Measurements from ENCODE around the gene NUP210L. TPM values are rescaled to one million over a fixed set of nuclear protein-coding genes. Genes with fewer than 3 reads are reported as not detected.

NUP210L gene
- total RNA-seq, 1 donor from 2014 or later, result not detected

- no peaks in the 10 kb centered on the region for H3K27me3 Mint-ChIP-seq (ENCODE audit: low read depth, unreplicated experiment)
- Histone ChIP-seq H3K9me3 (ENCODE audit: insufficient read depth, low read depth, low read length) (no peaks in the 10 kb centered on the region), H4K20me1 (ENCODE audit: insufficient read depth, low read length) (peaks cover 11% of the 10 kb centered on the region), H3K27me3 (ENCODE audit: insufficient read depth, low read length) (no peaks in the 10 kb centered on the region), H2AFZ (ENCODE audit: low read depth, low read length) (peak within 1 kb of the TSS; percentile 67), H3K36me3 (ENCODE audit: insufficient read depth, low read length) (peaks cover 11% of the 10 kb centered on the region), H3K4me3 (ENCODE audit: insufficient read depth, low read depth, low read length) (peak within 1 kb of the TSS; percentile 78), H3K4me1 (ENCODE audit: insufficient read depth, low read length) (peaks cover 9% of the 10 kb centered on the region), H3K79me2 (ENCODE audit: insufficient read depth, low read length) (peaks cover 26% of the 10 kb centered on the region), H3K27ac (ENCODE audit: low read depth, low read length) (peak within 1 kb of the TSS; percentile 47), H3K4me2 (ENCODE audit: low read length) (peak within 1 kb of the TSS; percentile 96), H3K9ac (ENCODE audit: low read length) (peak within 1 kb of the TSS; percentile 85)
- H3K36me3 Mint-ChIP-seq (ENCODE audit: low read depth, unreplicated experiment), result peaks cover 13% of the 10 kb centered on the region
- H3K27ac Mint-ChIP-seq (ENCODE audit: unreplicated experiment), result peak within 1 kb of the TSS; percentile 82
- H3K4me1 Mint-ChIP-seq (ENCODE audit: low read depth, unreplicated experiment), result peaks cover 6% of the 10 kb centered on the region
- FAIRE-seq (no peak), DNase-seq (ENCODE audit: low read depth) (peak; percentile 36)
- H3K9me3 Mint-ChIP-seq (ENCODE audit: unreplicated experiment), result no peaks in the 10 kb centered on the region
- H3K4me3 Mint-ChIP-seq (ENCODE audit: unreplicated experiment), result peak within 1 kb of the TSS; percentile 90
- TF ChIP-seq EZH2 (IDR thresholded peaks at IDR 0.05; ENCODE audit: insufficient read depth, low read length), result no peak
- TF ChIP-seq, protein P1, sequence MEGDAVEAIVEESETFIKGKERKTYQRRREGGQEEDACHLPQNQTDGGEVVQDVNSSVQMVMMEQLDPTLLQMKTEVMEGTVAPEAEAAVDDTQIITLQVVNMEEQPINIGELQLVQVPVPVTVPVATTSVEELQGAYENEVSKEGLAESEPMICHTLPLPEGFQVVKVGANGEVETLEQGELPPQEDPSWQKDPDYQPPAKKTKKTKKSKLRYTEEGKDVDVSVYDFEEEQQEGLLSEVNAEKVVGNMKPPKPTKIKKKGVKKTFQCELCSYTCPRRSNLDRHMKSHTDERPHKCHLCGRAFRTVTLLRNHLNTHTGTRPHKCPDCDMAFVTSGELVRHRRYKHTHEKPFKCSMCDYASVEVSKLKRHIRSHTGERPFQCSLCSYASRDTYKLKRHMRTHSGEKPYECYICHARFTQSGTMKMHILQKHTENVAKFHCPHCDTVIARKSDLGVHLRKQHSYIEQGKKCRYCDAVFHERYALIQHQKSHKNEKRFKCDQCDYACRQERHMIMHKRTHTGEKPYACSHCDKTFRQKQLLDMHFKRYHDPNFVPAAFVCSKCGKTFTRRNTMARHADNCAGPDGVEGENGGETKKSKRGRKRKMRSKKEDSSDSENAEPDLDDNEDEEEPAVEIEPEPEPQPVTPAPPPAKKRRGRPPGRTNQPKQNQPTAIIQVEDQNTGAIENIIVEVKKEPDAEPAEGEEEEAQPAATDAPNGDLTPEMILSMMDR (IDR thresholded peaks at IDR 0.05; ENCODE audit: insufficient read depth, low read depth, low read length), result peak; percentile 49
Measured at GRCh38 chr1:153946622-153947241, 208.1 kb downstream of the NUP210L start, which contains the start of gene DENND4B. DENND4B (minus strand) TSS chr1:153946718; CDS start chr1:153944374, 2,344 bp downstream.

DNA sequence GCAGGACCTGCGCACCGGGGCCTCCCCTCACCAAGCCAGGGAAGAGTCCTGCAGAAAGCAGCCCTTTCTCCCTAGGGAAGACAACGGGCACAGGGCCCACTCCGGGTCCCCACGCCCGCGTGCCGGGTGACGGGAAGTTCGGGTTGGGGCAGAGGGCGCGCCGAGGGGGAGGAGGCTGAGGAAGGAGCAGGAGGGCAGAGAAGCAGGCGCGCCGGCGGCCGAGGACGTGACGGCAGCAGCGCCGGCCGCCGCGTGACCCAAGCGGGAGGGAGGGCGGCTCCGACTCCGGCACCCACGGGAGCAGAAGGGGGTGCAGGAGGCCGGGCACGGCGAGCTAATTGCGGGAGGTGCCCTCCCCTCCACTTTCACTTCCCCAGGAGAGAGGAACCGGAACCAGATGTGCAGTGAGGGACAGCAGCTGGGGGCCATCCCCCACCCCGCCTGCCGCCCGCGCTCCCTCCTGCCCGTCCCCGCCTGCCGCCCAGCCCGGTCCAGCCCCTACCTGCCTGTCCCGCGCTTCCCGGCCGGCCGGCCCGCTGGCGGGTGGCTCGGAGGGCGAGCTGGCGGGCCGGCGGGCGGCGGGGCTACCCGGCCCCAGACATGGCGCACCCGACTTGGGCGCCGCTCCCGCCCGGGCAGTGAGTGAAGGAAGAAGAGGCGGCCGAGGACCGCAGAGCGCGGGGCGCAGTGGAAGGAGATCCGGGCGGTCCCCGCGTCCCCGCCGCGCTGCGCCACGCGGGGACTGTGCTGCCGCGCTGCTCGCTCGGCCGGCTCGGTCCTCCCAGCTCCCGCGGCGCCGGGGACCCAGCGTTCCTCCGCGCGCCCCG lies 208.9 kb downstream of the NUP210L start:
- TF ChIP-seq EZH2 (IDR thresholded peaks at IDR 0.05; ENCODE audit: insufficient read depth, low read length), result no peak
- TF ChIP-seq, protein P1 (IDR thresholded peaks at IDR 0.05; ENCODE audit: insufficient read depth, low read depth, low read length), result no peak
- Mint-ChIP-seq H3K9me3 (ENCODE audit: unreplicated experiment) (no peaks in the 10 kb centered on the region), H3K27me3 (ENCODE audit: low read depth, unreplicated experiment) (no peaks in the 10 kb centered on the region), H3K36me3 (ENCODE audit: low read depth, unreplicated experiment) (peaks cover 14% of the 10 kb centered on the region), H3K4me3 (ENCODE audit: unreplicated experiment) (peak overlapping the region; percentile 90), H3K4me1 (ENCODE audit: low read depth, unreplicated experiment) (peaks cover 6% of the 10 kb centered on the region), H3K27ac (ENCODE audit: unreplicated experiment) (peak overlapping the region; percentile 26)
- peak overlapping the region; percentile 67 for H2AFZ ChIP-seq (ENCODE audit: low read depth, low read length)
- H3K4me2 ChIP-seq (ENCODE audit: low read length), result peak overlapping the region; percentile 96
- H3K9me3 ChIP-seq (ENCODE audit: insufficient read depth, low read depth, low read length), result no peaks in the 10 kb centered on the region
- H3K79me2 ChIP-seq (ENCODE audit: insufficient read depth, low read length), result peaks cover 26% of the 10 kb centered on the region
- H3K4me1 ChIP-seq (ENCODE audit: insufficient read depth, low read length), result peaks cover 9% of the 10 kb centered on the region
- H3K27me3 ChIP-seq (ENCODE audit: insufficient read depth, low read length), result no peaks in the 10 kb centered on the region
- H3K36me3 ChIP-seq (ENCODE audit: insufficient read depth, low read length), result peaks cover 11% of the 10 kb centered on the region
- FAIRE-seq (no peak), DNase-seq (ENCODE audit: low read depth) (peak; percentile 33)
- H3K9ac ChIP-seq (ENCODE audit: low read length), result peak overlapping the region; percentile 85
- H3K27ac ChIP-seq (ENCODE audit: low read depth, low read length), result peak overlapping the region; percentile 47
- H3K4me3 ChIP-seq (ENCODE audit: insufficient read depth, low read depth, low read length), result peak overlapping the region; percentile 78
- H4K20me1 ChIP-seq (ENCODE audit: insufficient read depth, low read length), result peaks cover 8% of the 10 kb centered on the region
